NCI-H446 treated with DMSO at 0.1 percent for 48 hours (cell line): Measurements from ENCODE around the gene CYP2C18.
"Not testable (repeated sequence)": the region's sequence is repeated elsewhere in the genome, so short reads cannot be mapped to it uniquely, and the experiment has no call there.

Experiments
- DNase-seq: peaks from one replicate; lab custom pipeline; 2025; lab: John Stamatoyannopoulos, UW

CYP2C18 gene

GRCh38 chr10:94683214-94684054 is at the start of gene CYP2C18:
Gene CYP2C18 (plus strand): TSS chr10:94683729. CDS start chr10:94683820, 91 bp downstream.
- DNase-seq = no peak

- DNase-seq = not testable (repeated sequence)
Measured at GRCh38 chr10:94638097-94638496, 45.4 kb upstream of the CYP2C18 start.

DNA sequence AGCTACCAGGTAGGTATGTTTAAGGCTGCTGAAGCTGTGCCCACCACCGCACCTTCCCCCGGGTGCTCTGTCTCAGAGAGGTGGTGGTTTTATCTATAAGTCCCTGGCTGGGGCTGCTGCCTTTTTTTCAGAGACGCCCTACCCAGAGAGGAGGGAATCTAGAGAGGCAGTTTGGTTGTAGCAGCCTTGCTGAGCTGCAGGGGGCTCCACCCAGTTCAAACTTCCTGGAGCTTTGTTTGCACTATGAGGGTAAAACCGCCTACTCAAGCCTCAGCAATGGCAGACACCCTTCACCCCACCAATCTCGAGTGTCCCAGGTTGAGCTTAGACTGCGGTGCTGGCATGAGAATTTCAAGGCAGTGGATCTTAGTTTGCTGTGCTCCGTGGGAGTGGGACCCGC is 43.6 kb upstream of the CYP2C18 start:
- no peak for DNase-seq

GRCh38 chr10:94640562-94640961 is 43.0 kb upstream of the CYP2C18 start:
- no peak for DNase-seq

DNA sequence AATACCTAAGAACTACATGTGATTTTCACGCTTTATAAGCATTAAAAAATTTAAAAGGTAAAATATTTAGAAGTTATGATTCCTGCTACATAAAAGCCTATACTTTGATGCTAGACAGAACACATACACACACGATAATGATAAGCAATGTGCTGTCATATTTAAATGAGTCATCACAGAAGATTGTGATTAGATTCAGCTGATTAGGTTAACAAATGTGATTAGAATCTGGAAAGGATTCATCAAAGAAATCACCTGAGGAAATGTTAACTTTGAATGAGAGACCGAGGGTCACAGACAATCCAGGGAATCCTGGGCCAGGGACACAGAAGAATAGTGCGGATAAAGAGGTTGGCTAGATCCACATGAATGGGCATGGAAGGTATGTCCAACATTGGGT is 42.0 kb upstream of the CYP2C18 start:
- DNase-seq = no peak

- DNase-seq = no peak
Measured at GRCh38 chr10:94644352-94644751, 39.2 kb upstream of the CYP2C18 start.

- no peak for DNase-seq
Measured at GRCh38 chr10:94645285-94645684, 38.2 kb upstream of the CYP2C18 start.

DNA sequence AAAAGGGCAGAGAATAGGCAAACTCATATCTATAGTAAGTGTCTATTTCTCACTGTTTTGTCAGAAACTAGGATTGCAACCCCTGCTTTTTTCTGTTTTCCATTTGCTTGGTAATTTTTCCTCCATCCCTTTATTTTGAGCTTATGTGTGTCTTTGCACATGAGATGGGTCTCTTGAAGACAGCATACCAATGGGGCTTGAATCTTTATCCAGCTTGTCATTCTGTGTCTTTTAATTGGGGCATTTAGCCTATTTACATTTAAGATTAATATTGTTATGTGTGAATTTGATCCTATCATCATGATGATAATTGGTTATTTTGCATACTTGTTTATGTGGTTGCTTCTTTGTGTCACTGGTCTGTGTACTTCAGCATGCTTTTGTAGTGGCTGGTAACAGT is 28.3 kb upstream of the CYP2C18 start:
- DNase-seq = not testable (repeated sequence)

DNA sequence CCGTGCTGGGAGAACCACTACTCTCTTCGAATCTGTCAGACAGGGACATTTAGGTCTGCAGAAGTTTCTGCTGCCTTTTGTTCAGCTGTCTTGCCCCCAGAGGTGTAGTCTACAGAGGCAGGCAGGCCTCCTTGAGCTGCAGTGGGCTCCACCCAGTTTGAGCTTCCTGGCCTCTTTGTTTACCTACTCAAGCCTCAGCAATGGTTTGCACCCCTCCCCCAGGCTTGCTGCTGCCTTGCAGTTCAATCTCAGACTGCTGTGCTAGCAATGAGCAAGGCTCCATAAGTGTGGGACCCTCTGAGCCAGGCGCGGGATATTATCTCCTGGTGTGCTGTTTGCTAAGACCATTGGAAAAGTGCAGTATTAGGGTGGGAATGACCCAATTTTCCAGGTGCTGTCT is 20.5 kb upstream of the CYP2C18 start:
- not testable (repeated sequence) for DNase-seq

DNA sequence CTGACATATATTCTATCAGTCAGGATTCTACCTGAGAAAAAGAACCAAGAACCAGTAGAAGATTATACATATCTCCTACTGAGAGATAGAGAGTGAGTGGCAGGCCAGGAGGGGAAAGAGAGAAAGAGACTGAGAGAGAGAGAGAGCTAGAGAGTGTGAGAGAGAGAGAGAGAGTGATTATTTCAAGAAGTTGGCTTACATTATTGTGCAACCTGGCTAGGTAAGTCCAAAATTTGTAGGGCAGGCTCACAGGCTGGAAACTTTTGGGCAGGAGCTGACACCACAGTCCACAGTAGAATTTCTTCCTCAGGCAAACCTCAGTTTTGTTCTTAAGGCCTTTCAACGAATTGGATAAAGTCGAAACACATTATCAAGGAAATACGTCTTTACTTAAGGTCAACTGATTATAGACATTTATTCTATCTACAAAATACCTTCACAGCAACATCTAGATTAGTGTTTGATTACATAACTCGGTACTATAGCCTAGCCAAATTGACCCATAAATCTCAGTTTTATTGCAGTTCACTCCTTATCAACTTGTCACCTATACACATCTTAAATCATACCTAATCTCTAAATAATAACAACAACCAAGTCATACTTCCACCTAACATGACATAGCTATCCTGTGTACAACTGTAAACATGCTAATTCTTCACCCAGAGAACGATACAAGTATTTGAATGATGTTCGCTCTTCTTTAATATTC is 17.0 kb upstream of the CYP2C18 start:
- DNase-seq = no peak

DNA sequence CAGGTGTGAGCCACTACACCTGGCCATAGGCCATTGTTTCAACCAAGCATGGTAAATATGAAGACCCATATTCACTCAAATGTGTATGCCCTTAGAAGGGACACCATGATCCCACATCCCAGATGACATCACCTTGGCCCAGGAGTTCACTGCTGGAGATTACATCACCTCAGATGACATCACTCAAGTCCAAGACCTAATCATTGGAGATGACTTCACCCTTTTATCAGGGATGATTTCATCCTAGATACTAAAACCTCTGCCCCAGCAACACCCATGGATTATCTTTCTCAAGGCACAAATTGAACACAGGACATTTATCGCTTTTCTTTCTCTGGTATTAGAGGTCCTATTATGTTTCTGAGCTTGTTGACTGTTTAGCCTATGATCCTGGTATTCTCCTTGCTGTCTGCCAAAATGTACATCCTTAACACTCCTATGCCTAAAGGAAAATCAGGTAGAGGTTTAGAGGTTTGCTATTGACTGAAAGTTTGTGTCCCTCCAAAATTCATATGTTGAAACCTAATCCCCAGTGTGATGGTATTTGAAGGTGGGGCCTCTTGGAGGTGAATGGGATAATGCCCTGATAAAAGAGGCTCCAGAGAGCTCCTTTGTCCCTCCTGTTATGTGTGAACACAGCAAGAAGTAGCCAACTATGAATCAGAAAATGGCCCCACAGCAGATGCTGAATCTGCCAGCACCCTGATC is 9.8 kb upstream of the CYP2C18 start:
- no peak for DNase-seq

- no peak for DNase-seq
Measured at GRCh38 chr10:94676496-94676895, 7.0 kb upstream of the CYP2C18 start.

DNA sequence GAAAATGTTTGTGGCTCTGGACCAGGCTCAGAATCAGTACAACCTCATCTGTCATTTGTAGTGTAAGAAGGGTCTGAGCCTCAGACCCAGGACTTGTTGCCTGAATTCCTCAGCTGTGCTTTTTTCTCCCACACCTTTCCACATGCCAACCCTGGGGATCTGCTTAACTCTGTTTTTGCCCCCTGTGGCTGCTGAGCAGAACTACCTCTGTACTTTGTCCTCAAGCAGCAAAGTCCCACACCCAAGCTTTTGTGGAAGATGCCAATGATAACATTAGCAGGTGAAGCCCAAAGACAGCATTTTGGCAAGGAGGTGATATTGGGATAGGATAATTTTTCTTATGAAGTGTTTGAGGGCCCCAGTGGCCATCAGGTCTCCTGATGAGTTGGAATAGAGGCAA is 5.8 kb upstream of the CYP2C18 start:
- no peak for DNase-seq

DNA sequence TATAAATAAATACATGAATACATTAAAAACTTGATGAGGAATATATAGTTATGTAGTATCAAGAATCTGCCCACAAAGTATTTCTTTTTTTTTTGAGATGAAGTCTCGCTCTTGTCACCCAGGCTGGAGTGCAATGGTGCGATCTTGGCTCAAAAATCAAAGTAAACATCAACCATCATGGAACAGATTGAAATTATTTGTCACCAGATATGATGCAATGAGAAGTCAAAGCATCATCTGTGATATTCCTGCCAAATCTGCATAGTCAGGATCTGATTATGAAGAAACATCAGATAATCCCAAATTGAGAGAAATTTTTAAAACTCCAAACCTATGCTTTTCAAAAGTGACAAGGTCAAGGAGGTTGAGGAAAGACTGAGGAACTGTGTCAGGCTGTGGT is 5.1 kb upstream of the CYP2C18 start:
- DNase-seq = peak; percentile 64

DNA sequence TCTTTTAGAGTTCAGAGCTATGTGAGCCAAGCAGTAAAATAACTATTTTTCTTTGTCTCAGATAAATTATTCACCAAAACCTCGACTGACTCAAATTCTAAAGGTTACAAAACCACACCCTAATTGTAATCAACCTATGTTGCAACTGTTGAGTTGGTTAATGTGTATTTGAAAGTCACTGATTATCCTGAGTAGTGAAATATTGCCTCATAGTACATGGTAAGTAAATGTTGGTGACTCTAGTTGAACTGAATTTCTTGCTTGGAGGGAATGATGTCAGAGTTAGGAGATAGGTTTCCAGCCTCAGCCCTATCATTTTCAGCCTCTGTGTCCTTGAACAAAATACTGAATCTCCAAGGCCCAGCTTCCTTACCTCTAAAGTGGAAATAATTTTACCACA is 3.0 kb upstream of the CYP2C18 start:
- no peak for DNase-seq

- not testable (repeated sequence) for DNase-seq
Measured at GRCh38 chr10:94682636-94683035, 893 bp upstream of the CYP2C18 start.

DNA sequence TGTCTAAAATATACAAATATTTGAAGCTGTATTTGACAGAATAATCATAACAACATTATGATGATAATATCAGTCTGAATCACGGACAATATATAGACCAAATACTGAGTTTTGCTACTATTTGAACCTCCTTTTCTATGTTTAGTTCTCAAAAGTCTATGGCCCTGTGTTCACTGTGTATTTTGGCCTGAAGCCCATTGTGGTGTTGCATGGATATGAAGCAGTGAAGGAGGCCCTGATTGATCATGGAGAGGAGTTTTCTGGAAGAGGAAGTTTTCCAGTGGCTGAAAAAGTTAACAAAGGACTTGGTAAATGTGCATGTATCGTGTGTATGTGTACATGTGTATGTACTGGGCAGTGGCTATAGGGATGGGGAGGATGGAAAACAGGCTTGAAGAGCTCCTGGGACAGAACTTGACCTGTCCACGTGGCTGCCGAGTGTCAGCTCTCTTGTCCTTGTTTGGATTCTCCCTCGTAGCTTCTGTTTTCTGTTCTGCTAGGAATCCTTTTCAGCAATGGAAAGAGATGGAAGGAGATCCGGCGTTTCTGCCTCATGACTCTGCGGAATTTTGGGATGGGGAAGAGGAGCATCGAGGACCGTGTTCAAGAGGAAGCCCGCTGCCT is 4.2 kb downstream of the CYP2C18 start:
- DNase-seq = no peak

- DNase-seq = no peak
Measured at GRCh38 chr10:94706089-94706488, 22.6 kb downstream of the CYP2C18 start.

GRCh38 chr10:94710578-94710977 is 27.0 kb downstream of the CYP2C18 start:
- no peak for DNase-seq

DNA sequence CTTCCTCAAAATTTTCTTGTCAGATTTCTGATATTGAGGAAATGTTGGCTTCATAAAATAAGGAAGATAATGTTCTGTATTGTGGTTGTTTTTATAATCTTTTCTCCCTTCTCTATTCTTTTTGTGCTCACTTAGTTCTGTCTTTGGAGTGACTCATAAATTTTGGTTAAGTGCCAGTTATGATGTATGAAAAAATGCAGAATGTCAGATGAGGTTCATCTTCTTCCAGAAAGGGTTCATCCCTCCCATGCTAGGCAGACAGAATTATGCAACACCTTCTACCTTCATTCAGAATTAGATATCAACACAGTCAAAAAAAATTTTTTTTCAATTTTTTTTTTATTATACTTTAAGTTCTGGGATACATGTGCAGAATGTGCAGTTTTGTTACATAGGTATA is 42.3 kb downstream of the CYP2C18 start:
- no peak for DNase-seq

DNA sequence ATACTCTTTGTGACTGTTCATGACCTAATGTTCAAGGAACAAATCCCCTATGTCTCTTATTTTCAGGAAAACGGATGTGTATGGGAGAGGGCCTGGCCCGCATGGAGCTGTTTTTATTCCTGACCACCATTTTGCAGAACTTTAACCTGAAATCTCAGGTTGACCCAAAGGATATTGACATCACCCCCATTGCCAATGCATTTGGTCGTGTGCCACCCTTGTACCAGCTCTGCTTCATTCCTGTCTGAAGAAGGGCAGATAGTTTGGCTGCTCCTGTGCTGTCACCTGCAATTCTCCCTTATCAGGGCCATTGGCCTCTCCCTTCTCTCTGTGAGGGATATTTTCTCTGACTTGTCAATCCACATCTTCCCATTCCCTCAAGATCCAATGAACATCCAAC is 51.7 kb downstream of the CYP2C18 start:
- no peak for DNase-seq

- DNase-seq = no peak
Measured at GRCh38 chr10:94738588-94738987, 55.1 kb downstream of the CYP2C18 start.
